Subcutaneous adipose tissue (tissue), 4 donors: ENCODE results near the gene NECTIN2. TPM values are rescaled to one million over a fixed set of nuclear protein-coding genes. Genes with fewer than 3 reads are reported as not detected.

Source experiments
- total RNA-seq, 4 donors: library from RNA; depleted of rRNA; stranded (reverse); fragments of >200 nt; gene quantifications; one replicate each; pipeline ENCODE4 v1.1.0, GENCODE V29; 2016
- TF ChIP-seq, protein P1 (sequence below): fragments of 450-650 bp; IDR thresholded peaks from one replicate; pipeline ENCODE4 v1.5.1; 2016; ENCODE audit warnings: low read depth, mild to moderate bottlenecking, control low read depth, antibody characterized with exemption, moderate library complexity

Gene NECTIN2
- total RNA-seq, 4 donors from 2014 or later: 20.4 to 49.9 (median 24.1) TPM

DNA sequence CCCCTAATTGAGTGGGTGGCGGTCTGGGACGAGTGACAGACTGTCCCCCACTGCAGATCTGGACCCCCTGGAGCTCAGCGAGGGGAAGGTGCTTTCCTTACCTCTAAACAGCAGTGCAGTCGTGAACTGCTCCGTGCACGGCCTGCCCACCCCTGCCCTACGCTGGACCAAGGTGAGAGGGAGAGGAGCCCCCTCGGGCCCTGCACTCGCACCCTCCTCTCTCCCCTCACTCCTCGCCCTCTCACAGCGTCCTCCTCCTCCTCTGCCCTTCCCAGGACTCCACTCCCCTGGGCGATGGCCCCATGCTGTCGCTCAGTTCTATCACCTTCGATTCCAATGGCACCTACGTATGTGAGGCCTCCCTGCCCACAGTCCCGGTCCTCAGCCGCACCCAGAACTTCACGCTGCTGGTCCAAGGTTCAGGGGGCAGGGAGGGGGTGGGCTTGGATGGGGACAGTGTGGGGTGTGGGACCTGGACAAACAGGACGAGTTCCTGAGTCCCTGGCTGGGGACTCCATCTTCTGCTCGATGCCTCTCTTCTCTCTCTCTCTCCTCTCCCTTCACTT is 27.5 kb upstream of the NECTIN2 start:
- TF ChIP-seq, protein P1, sequence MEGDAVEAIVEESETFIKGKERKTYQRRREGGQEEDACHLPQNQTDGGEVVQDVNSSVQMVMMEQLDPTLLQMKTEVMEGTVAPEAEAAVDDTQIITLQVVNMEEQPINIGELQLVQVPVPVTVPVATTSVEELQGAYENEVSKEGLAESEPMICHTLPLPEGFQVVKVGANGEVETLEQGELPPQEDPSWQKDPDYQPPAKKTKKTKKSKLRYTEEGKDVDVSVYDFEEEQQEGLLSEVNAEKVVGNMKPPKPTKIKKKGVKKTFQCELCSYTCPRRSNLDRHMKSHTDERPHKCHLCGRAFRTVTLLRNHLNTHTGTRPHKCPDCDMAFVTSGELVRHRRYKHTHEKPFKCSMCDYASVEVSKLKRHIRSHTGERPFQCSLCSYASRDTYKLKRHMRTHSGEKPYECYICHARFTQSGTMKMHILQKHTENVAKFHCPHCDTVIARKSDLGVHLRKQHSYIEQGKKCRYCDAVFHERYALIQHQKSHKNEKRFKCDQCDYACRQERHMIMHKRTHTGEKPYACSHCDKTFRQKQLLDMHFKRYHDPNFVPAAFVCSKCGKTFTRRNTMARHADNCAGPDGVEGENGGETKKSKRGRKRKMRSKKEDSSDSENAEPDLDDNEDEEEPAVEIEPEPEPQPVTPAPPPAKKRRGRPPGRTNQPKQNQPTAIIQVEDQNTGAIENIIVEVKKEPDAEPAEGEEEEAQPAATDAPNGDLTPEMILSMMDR: no peak

- TF ChIP-seq, protein P1: no peak
Measured at GRCh38 chr19:44819246-44819832, 26.8 kb upstream of the NECTIN2 start.

DNA sequence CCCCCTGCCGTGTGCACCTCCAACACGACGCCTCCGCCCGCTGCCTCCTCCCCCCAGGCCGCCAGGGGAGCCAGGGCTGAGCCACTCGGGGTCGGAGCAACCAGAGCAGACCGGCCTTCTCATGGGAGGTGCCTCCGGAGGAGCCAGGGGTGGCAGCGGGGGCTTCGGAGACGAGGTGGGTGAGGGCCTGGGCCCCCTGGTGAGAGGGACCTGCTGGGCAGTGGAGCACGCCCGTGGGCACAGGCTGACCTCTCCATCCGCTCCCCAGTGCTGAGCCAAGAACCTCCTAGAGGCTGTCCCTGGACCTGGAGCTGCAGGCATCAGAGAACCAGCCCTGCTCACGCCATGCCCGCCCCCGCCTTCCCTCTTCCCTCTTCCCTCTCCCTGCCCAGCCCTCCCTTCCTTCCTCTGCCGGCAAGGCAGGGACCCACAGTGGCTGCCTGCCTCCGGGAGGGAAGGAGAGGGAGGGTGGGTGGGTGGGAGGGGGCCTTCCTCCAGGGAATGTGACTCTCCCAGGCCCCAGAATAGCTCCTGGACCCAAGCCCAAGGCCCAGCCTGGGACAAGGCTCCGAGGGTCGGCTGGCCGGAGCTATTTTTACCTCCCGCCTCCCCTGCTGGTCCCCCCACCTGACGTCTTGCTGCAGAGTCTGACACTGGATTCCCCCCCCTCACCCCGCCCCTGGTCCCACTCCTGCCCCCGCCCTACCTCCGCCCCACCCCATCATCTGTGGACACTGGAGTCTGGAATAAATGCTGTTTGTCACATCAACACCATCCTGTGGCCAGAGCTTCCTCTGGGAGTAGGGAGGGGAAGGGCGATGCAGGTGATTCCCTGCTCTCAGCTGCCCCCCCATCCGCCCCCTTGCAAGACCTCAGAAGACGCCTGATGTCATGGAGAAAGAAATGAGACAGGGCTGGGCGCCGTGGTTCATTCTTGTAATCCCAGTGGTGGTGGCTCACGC is 25.2 kb upstream of the NECTIN2 start:
- TF ChIP-seq, protein P1: no peak

DNA sequence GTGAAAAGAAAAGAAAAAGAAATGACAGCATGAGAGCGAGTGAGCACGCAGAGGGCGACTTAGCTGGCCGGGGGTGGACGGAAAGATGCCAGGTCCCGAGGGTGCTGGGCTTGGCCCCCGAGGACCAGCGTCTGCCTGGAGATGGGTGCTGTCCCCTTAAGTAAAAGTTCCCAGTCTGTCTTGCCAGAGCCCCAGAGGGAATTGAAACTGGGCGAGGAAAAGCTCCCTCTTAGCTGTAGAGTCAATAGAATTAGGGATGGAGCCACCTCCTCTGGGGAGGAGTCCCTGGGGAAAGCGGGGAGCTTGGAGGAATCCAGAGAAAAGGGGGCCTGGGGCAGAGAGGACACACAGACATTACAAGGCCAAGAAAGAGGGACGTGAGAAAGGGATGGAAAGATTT is 23.9 kb upstream of the NECTIN2 start:
- TF ChIP-seq, protein P1: no peak

DNA sequence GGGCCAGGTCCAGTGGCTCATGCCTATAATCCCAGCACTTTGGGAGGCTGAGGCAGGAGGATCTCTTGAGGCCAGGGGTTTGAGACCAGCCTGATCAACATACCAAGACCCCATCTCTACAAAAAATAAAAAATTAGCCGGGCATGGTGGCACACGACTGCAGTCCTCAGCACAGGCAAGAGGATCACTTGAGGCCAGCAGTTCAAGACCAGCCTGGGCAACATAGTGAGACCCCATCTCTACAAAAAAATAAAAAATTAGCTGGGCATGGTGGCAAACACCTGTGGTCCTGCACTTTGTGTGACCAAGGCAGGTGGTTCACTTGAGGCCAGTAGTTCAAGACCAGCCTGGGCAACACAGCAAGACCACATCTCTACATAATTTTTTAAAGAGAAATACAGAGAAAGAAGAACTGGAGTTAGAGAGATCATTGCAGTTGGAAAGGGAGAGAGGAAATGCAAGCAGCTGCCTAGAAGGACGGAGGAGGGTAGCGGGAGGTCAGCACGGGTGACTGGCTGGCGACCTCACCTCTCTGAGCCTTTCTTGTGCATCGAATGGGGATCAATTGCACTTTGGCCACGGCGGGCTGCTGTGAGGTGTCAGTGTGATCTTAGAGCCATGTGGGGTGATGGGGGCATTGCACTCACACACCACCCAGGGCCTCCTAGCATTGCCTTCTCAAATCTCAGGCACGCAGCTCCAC is 23.3 kb upstream of the NECTIN2 start:
- TF ChIP-seq, protein P1: no peak

DNA sequence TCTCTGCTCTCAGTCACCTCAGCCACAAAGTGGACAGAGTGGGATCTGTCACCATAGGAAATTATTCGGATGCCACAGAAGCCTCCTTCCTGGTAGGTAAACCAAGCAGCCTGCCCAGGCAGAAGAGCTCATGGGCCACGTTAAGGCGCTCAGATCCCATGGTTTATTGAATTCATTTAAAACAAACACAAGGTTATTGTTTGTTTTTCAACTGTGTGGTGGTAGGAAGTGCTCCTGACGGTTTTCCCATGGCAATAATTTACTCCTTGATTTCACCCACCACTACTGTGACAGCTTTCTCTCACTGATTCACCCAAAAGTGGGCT is 22.8 kb upstream of the NECTIN2 start:
- TF ChIP-seq, protein P1: no peak

DNA sequence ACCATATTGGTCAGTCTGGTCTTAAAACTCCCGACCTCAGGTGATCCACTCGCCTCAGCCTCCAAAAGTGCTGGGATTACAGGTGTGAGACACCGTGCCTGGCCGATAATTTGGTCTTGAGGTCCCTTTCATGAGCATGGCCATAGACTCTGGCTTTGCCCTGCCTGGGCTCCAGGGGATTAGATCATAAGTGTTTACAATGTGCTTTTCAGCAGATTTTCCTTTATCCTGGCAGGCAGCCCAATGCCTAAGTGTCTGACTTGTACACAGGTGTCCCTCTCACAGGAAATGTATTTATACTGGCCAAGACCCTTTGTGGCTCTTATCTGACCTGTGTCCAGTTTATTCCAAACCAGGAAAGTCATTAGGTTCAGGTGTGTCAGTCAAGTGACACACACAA is 21.3 kb upstream of the NECTIN2 start:
- TF ChIP-seq, protein P1: no peak
